ENCODE results near the gene RPS28. TPM values are rescaled to one million over a fixed set of nuclear protein-coding genes. Genes with fewer than 3 reads are reported as not detected.

The RPS28 gene
- 392 and 426 TPM in 2 replicates for total RNA-seq

DNA sequence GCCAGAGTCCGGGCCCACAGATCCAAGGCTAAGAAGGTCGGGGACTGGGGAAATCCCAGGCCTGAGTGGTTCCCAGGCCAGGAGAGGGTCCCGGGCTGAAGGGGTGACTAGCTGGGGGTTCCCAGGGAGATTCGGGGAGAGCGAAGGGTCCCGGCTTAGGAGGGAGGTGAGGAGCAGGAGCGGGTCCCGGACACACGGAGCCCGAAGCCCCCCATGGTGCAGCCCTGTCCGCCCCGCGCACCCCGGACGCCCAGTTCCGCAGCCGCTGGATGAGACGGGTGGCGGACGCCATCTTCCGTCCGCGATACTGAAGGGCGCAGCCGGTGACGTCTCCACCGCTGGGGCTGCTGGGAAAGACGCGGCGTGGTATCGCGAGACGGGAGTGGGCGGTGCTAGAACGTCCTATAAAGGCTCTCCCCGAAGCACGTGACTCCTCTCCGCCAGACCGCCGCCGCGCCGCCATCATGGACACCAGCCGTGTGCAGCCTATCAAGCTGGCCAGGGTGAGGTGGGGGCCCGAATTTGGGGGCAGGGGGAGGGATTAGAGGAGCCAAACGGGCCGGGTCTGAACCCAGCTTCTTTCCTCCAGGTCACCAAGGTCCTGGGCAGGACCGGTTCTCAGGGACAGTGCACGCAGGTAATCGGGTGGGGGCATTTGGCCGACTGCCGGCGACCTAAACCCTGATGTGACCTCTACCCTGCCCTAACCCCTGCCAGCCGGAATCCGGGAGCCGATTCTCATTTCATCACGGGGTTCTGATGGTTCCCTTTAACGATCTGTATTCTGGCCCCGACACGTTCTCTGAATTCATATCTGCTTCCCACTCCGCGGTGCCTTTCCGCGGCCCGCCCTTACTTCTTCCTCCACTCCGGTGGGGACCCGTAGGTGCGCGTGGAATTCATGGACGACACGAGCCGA, at the start of gene RPS28, which contains the start of gene NDUFA7:
RPS28 (plus strand) TSS at position 430 of the 919 bp plus-strand sequence; CDS start at position 465, 35 bp downstream.
NDUFA7 (minus strand) TSS at position 309 of the 919 bp plus-strand sequence; CDS start at position 292, 17 bp downstream.

GRCh38 chr19:8307965-8308866, 13.1 kb upstream of the RPS28 start, which contains the start of gene CD320:
Gene CD320, minus strand, starts transcription at chr19:8308358. Its CDS starts 68 bp downstream, at chr19:8308290.

GRCh38 chr19:8342684-8343482, 21.6 kb downstream of the RPS28 start, which contains the start of gene KANK3:
Gene KANK3, minus strand, starts transcription at chr19:8343262. Its CDS starts 5,434 bp downstream, at chr19:8337828.

GRCh38 chr19:8363803-8364771, 42.8 kb downstream of the RPS28 start, which contains the start of gene ANGPTL4:
Gene ANGPTL4, plus strand, starts transcription at chr19:8364155. Its CDS starts 167 bp downstream, at chr19:8364322.

Other genes starting within 250 kb of the RPS28 start
- gene FBN3, start 171.9 kb upstream of the RPS28 start, total RNA-seq = not detected in 2 replicates
- gene CERS4, start 112.1 kb upstream of the RPS28 start, total RNA-seq = 5.5 and 8.3 TPM in 2 replicates
- gene CD320, start 13.1 kb upstream of the RPS28 start, total RNA-seq = 175 and 195 TPM in 2 replicates
- 67.2 and 68.6 TPM in 2 replicates for gene NDUFA7, start 121 bp upstream of the RPS28 start, total RNA-seq
- gene KANK3, start 21.8 kb downstream of the RPS28 start, total RNA-seq = 33.0 and 40.5 TPM in 2 replicates
- gene ANGPTL4, start 42.7 kb downstream of the RPS28 start, total RNA-seq = 10.7 TPM in 2 replicates
- 18.7 and 22.5 TPM in 2 replicates for gene RAB11B, start 68.9 kb downstream of the RPS28 start, total RNA-seq
- 153 and 159 TPM in 2 replicates for gene MARCHF2, start 91.8 kb downstream of the RPS28 start, total RNA-seq
- gene HNRNPM, start 123.5 kb downstream of the RPS28 start, total RNA-seq = 101 and 103 TPM in 2 replicates
- not detected in 2 replicates for gene PRAM1, start 181.1 kb downstream of the RPS28 start, total RNA-seq
- gene ZNF414, start 192.7 kb downstream of the RPS28 start, total RNA-seq = 2.9 and 5.9 TPM in 2 replicates

Data from mammary microvascular endothelial cell (primary cell).